Measurements from ENCODE around the gene SLC51B. TPM values are rescaled to one million over a fixed set of nuclear protein-coding genes. Genes with fewer than 3 reads are reported as not detected.

SLC51B gene
- total RNA-seq, 1 experiment from 2014 or later, result not detected

DNA sequence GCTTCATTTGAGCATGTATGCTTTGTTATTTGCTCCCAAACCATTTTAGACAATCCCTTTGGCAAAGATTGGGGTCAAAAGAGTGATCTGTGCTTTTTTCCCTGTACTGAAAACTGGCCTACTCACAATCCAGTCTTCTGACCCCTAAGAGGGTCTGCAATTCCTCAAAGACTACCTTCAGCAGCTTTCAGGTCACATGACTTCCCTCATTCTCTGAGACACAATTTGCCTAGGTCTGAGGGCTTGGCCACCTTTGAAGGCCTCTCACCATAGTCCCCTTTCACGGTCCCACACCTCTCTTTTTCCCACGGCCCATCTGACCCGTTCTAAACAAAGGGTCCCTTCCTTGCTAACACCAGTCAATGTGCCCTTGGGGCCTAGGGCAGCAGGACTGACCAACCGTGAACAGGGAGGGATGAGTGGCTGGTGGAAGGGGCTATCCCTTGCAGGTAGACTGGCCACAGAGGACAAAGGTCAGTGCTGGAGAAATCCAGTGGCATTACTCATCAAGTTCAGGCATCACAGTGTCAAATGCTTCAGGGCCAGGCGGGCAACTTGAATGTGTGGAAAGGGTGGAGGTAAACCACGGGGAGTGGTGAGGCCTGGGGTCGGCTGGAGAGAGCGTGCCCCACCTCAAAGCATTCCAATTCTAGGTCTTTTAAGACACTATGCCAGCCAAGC, 11.8 kb downstream of the SLC51B start:
- BruUV-seq (replicated peaks), result no TSS peak
- 0 out of 2 replicates have a peak overlapping the region, but pooled peaks have one; percentile 8 for H3K27ac ChIP-seq (ENCODE audit: low read depth, low read length)
- ATAC-seq (peak; percentile 79), DNase-seq (ENCODE audit: low read depth, low spot score) (peak; percentile 51)
- no peaks in the 10 kb centered on the region for H3K9me3 ChIP-seq (ENCODE audit: control insufficient read depth in 1 of 2, insufficient read depth in 1 of 2, low read depth in 1 of 2, low read length in 2 of 2)
- peak overlapping the region; percentile 66 for H2AFZ ChIP-seq (ENCODE audit: low read depth, low read length, poor library complexity, severe bottlenecking)
- no peaks in the 10 kb centered on the region for H3K36me3 ChIP-seq (ENCODE audit: control insufficient read depth in 1 of 2, insufficient read depth in 2 of 2, low read length in 2 of 2)
- RAD21 ChIA-PET (ENCODE audit: low non-redundant PET in 1 of 2, low total read pairs in 2 of 2, uncharacterized antibody in 2 of 2, unreplicated experiment in 2 of 2), result no interaction called here
- peak overlapping the region; percentile 74 for H3K4me2 ChIP-seq (ENCODE audit: low read length)
- peak overlapping the region in 1 of 2 experiments; percentile 35; a peak in 2 of 4 replicates for H3K4me3 ChIP-seq (replicated peaks in 1 of 2; ENCODE audit: low read depth in 1 of 2, low read length in 2 of 2)
- H3K27me3 ChIP-seq (ENCODE audit: insufficient read depth, low read length), result no peaks in the 10 kb centered on the region
- H3K9me2 ChIP-seq (ENCODE audit: insufficient read depth), result no peaks in the 10 kb centered on the region
- POLR2A ChIA-PET, result no interaction called here
- CTCF ChIA-PET, result interaction anchor here (1.6 to 6.5 kb wide), 2 partner anchors 13 to 45 kb away, joined by 3 to 52 read pairs; no protein-coding TSS in a partner anchor
- no peak for TF ChIP-seq JUND (IDR thresholded peaks at IDR 0.05)
- no peak for TF ChIP-seq FOSL1 (IDR thresholded peaks at IDR 0.05; ENCODE audit: low read depth)
- TF ChIP-seq, protein P1, sequence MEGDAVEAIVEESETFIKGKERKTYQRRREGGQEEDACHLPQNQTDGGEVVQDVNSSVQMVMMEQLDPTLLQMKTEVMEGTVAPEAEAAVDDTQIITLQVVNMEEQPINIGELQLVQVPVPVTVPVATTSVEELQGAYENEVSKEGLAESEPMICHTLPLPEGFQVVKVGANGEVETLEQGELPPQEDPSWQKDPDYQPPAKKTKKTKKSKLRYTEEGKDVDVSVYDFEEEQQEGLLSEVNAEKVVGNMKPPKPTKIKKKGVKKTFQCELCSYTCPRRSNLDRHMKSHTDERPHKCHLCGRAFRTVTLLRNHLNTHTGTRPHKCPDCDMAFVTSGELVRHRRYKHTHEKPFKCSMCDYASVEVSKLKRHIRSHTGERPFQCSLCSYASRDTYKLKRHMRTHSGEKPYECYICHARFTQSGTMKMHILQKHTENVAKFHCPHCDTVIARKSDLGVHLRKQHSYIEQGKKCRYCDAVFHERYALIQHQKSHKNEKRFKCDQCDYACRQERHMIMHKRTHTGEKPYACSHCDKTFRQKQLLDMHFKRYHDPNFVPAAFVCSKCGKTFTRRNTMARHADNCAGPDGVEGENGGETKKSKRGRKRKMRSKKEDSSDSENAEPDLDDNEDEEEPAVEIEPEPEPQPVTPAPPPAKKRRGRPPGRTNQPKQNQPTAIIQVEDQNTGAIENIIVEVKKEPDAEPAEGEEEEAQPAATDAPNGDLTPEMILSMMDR (IDR thresholded peaks at IDR 0.05 in 2 of 3, conservative IDR thresholded peaks at IDR 0.05 in 1 of 3; ENCODE audit: borderline replicate concordance in 1 of 3, insufficient read depth in 1 of 3, low read depth in 2 of 3, low read length in 2 of 3), result no peak
- TF ChIP-seq ZFX (IDR thresholded peaks at IDR 0.05), result peak; percentile 26; the same call in 1 of the 2 replicates
- no peak for TF ChIP-seq CEBPB (IDR thresholded peaks at IDR 0.05; ENCODE audit: low read depth)
- H3K79me2 ChIP-seq (ENCODE audit: insufficient read depth, low read length), result no peaks in the 10 kb centered on the region
- H3K4me1 ChIP-seq (ENCODE audit: control insufficient read depth in 1 of 2, insufficient read depth in 2 of 2, low read length in 2 of 2), result peaks cover 23 to 39% of the 10 kb centered on the region in 2 experiments
- peak overlapping the region; percentile 18; the same call in 1 of the 2 replicates for H3K9ac ChIP-seq (ENCODE audit: low read length)
- H4K20me1 ChIP-seq (ENCODE audit: insufficient read depth), result no peaks in the 10 kb centered on the region
- intact Hi-C loops (cut with micrococcal nuclease), result no loop called here

DNA sequence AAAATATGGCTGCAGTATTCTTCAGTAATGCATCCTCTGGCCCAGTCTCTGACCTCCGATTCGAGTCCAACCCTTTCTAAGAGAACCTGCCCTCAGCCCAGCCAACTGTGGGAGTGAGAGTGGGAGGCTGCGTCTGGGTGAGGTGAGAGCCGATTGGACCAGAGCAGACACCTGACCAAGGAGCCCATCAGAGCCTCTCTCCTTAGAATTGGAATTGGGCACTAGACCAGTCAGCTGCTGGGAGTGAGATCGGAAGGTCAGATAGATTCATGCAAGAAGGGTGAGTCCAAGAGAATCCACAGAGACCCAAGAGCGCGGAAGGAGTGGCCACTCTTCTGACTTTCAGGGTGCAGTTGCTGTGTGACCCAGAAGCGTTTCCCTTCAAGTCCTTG, 12.4 kb downstream of the SLC51B start:
- BruUV-seq (replicated peaks), result no TSS peak
- H3K27me3 ChIP-seq (ENCODE audit: insufficient read depth, low read length), result no peaks in the 10 kb centered on the region
- ATAC-seq (peak; percentile 79), DNase-seq (ENCODE audit: low read depth, low spot score) (peak; percentile 16)
- H3K79me2 ChIP-seq (ENCODE audit: insufficient read depth, low read length), result no peaks in the 10 kb centered on the region
- H3K4me3 ChIP-seq (replicated peaks in 1 of 2; ENCODE audit: low read depth in 1 of 2, low read length in 2 of 2), result peak overlapping the region in 1 of 2 experiments; percentile 35; a peak in 2 of 4 replicates
- H2AFZ ChIP-seq (ENCODE audit: low read depth, low read length, poor library complexity, severe bottlenecking), result peak overlapping the region; percentile 66
- H3K27ac ChIP-seq (ENCODE audit: low read depth, low read length), result no peak overlapping the region
- no peaks in the 10 kb centered on the region for H4K20me1 ChIP-seq (ENCODE audit: insufficient read depth)
- ChIA-PET CTCF (interaction anchor here (6.5 kb wide), 1 partner anchor 45 kb away, joined by 52 read pairs; no protein-coding TSS in a partner anchor), RAD21 (ENCODE audit: low non-redundant PET in 1 of 2, low total read pairs in 2 of 2, uncharacterized antibody in 2 of 2, unreplicated experiment in 2 of 2) (no interaction called here), POLR2A (no interaction called here)
- H3K4me2 ChIP-seq (ENCODE audit: low read length), result peak overlapping the region; percentile 74
- H3K9ac ChIP-seq (ENCODE audit: low read length), result 0 out of 2 replicates have a peak overlapping the region, but pooled peaks have one; percentile 18
- intact Hi-C loops (cut with micrococcal nuclease), result no loop called here
- H3K36me3 ChIP-seq (ENCODE audit: control insufficient read depth in 1 of 2, insufficient read depth in 2 of 2, low read length in 2 of 2), result no peaks in the 10 kb centered on the region
- peaks cover 23 to 39% of the 10 kb centered on the region in 2 experiments for H3K4me1 ChIP-seq (ENCODE audit: control insufficient read depth in 1 of 2, insufficient read depth in 2 of 2, low read length in 2 of 2)
- no peaks in the 10 kb centered on the region for H3K9me3 ChIP-seq (ENCODE audit: control insufficient read depth in 1 of 2, insufficient read depth in 1 of 2, low read depth in 1 of 2, low read length in 2 of 2)
- no peaks in the 10 kb centered on the region for H3K9me2 ChIP-seq (ENCODE audit: insufficient read depth)
- TF ChIP-seq ZFX (IDR thresholded peaks at IDR 0.05) (no peak), CBX3 (IDR thresholded peaks at IDR 0.05; ENCODE audit: low read depth) (no peak), JUND (IDR thresholded peaks at IDR 0.05) (no peak), ELF1 (IDR thresholded peaks at IDR 0.05; ENCODE audit: borderline replicate concordance, low read depth) (no peak), POLR2AphosphoS5 (IDR thresholded peaks at IDR 0.05; ENCODE audit: low read depth, low read length) (no peak), SIN3A (IDR thresholded peaks at IDR 0.05; ENCODE audit: low read depth) (no peak), TCF7L2 (IDR thresholded peaks at IDR 0.05; ENCODE audit: borderline replicate concordance, extremely low read depth, insufficient read depth, insufficient read length) (no peak)
- TF ChIP-seq, protein P2, sequence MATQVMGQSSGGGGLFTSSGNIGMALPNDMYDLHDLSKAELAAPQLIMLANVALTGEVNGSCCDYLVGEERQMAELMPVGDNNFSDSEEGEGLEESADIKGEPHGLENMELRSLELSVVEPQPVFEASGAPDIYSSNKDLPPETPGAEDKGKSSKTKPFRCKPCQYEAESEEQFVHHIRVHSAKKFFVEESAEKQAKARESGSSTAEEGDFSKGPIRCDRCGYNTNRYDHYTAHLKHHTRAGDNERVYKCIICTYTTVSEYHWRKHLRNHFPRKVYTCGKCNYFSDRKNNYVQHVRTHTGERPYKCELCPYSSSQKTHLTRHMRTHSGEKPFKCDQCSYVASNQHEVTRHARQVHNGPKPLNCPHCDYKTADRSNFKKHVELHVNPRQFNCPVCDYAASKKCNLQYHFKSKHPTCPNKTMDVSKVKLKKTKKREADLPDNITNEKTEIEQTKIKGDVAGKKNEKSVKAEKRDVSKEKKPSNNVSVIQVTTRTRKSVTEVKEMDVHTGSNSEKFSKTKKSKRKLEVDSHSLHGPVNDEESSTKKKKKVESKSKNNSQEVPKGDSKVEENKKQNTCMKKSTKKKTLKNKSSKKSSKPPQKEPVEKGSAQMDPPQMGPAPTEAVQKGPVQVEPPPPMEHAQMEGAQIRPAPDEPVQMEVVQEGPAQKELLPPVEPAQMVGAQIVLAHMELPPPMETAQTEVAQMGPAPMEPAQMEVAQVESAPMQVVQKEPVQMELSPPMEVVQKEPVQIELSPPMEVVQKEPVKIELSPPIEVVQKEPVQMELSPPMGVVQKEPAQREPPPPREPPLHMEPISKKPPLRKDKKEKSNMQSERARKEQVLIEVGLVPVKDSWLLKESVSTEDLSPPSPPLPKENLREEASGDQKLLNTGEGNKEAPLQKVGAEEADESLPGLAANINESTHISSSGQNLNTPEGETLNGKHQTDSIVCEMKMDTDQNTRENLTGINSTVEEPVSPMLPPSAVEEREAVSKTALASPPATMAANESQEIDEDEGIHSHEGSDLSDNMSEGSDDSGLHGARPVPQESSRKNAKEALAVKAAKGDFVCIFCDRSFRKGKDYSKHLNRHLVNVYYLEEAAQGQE (IDR thresholded peaks at IDR 0.05; ENCODE audit: low read depth), result no peak

All from HCT116 (cell line).